SK-N-SH treated with all-trans-retinoic acid at 6 μM for 48 hours (cell line): ENCODE data around the gene FOXO3.

Source experiments
- ARNTL ChIP-seq: fragments of 450-650 bp; formaldehyde crosslinking; IDR thresholded peaks from 2 replicates; pipeline ENCODE4 v1.5.0; 2020; ENCODE audit warnings: low read depth, mild to moderate bottlenecking, moderate library complexity, borderline replicate concordance
- BACH2 ChIP-seq: fragments of 250-450 bp; sonication (Bioruptor Pico); IDR thresholded peaks from 2 replicates; pipeline ENCODE4 v1.9.0; 2021; ENCODE audit warnings: mild to moderate bottlenecking, borderline replicate concordance
- GLIS3 ChIP-seq: fragments of 250-450 bp; sonication (Bioruptor Pico); IDR thresholded peaks from 2 replicates; pipeline ENCODE4 v1.5.0; 2020; ENCODE audit warnings: mild to moderate bottlenecking, moderate library complexity
- OSR1 ChIP-seq: fragments of 250-450 bp; sonication (Bioruptor Pico); IDR thresholded peaks from 2 replicates; pipeline ENCODE4 v1.8.0; 2022; ENCODE audit warnings: moderate library complexity, mild to moderate bottlenecking, inconsistent platforms
- TSHZ2 ChIP-seq: fragments of 250-450 bp; sonication (Bioruptor Pico); IDR thresholded peaks from 2 replicates; pipeline ENCODE4 v1.5.0; 2020; ENCODE audit warnings: mild to moderate bottlenecking, moderate library complexity
- TF ChIP-seq, protein P1 (sequence below): fragments of 250-450 bp; sonication (Bioruptor Pico); IDR thresholded peaks from 2 replicates; pipeline ENCODE4 v1.5.1; 2021; ENCODE audit warnings: mild to moderate bottlenecking, moderate library complexity
- TF ChIP-seq, protein P2 (sequence below): fragments of 250-450 bp; sonication (Bioruptor Pico); IDR thresholded peaks from 2 replicates; pipeline ENCODE4 v1.8.0; 2020; ENCODE audit warnings: mild to moderate bottlenecking, moderate library complexity, borderline replicate concordance

DNA sequence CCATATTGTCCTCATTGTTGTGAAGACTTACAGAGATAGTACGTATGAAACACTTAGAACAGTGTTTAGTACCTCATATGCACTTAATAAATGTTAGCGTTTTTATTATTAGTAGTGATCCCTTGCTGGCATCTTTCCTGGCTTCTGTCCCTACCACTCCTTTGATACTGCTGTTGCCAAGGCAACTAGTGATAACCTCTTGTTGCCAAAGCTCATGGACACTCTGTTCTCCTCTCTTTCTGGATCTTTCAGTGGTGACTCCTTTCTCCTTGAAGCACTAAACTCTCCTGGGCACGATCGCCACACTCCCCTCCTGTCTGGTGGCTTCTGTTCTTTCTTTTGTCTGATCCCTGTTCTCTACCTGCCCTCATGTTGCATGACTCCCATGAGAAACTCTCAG lies 83.5 kb downstream of the FOXO3 start:
- TF ChIP-seq ARNTL (CRISPR knock-in tag) (no peak), BACH2 (no peak), OSR1 (CRISPR knock-in tag) (no peak), GLIS3 (CRISPR knock-in tag) (no peak), TSHZ2 (CRISPR knock-in tag) (no peak)
- TF ChIP-seq, protein P1, sequence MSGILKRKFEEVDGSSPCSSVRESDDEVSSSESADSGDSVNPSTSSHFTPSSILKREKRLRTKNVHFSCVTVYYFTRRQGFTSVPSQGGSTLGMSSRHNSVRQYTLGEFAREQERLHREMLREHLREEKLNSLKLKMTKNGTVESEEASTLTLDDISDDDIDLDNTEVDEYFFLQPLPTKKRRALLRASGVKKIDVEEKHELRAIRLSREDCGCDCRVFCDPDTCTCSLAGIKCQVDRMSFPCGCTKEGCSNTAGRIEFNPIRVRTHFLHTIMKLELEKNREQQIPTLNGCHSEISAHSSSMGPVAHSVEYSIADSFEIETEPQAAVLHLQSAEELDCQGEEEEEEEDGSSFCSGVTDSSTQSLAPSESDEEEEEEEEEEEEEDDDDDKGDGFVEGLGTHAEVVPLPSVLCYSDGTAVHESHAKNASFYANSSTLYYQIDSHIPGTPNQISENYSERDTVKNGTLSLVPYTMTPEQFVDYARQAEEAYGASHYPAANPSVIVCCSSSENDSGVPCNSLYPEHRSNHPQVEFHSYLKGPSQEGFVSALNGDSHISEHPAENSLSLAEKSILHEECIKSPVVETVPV (CRISPR knock-in tag): no peak
- TF ChIP-seq, protein P2, sequence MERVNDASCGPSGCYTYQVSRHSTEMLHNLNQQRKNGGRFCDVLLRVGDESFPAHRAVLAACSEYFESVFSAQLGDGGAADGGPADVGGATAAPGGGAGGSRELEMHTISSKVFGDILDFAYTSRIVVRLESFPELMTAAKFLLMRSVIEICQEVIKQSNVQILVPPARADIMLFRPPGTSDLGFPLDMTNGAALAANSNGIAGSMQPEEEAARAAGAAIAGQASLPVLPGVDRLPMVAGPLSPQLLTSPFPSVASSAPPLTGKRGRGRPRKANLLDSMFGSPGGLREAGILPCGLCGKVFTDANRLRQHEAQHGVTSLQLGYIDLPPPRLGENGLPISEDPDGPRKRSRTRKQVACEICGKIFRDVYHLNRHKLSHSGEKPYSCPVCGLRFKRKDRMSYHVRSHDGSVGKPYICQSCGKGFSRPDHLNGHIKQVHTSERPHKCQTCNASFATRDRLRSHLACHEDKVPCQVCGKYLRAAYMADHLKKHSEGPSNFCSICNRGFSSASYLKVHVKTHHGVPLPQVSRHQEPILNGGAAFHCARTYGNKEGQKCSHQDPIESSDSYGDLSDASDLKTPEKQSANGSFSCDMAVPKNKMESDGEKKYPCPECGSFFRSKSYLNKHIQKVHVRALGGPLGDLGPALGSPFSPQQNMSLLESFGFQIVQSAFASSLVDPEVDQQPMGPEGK (CRISPR knock-in tag): no peak
